Endothelial cell of umbilical vein (primary cell): Measurements from ENCODE around the gene CALCOCO1. TPM values are rescaled to one million over a fixed set of nuclear protein-coding genes. Genes with fewer than 3 reads are reported as not detected.

Source experiments
- BruUV-seq: library from RNA; stranded (reverse); fragments of 400-500 nt; replicated peaks from 2 replicates; lab custom pipeline; 2021; lab: Mats Ljungman, UMichigan
- CTCF ChIA-PET: fragments of 300-600, 350-600 bp; sonication (Branson Sonifier 250); formaldehyde crosslinking; loops from one replicate; lab custom pipeline; 2021; ENCODE audit warnings: antibody characterized with exemption, inconsistent platforms; lab: Charles Lee
- POLR2A ChIA-PET: fragments of 300-600, 350-600 bp; sonication (Branson Sonifier 250); formaldehyde crosslinking; loops from one replicate; lab custom pipeline; 2021; ENCODE audit warnings: antibody characterized with exemption, inconsistent platforms; lab: Charles Lee
- DNase-seq: peaks from one replicate; pipeline ENCODE4 v3.0.0-alpha.2; 2011; ENCODE audit warnings: low read depth, low spot score
- FAIRE-seq: peaks from 2 replicates; lab custom pipeline; 2011; peaks lifted over from hg19 to GRCh38; lab: Jason Lieb, UNC
- H2AFZ ChIP-seq: 2 replicates; pipeline ENCODE4 v1.6.0; 2012; ENCODE audit warnings: low read depth, low read length, control low read depth, inconsistent platforms
- H3K27ac ChIP-seq: 2 replicates; pipeline ENCODE4 v1.5.1; 2011; ENCODE audit warnings: low read depth, mild to moderate bottlenecking, control low read depth, low read length, moderate library complexity; ENCODE audit not compliant: insufficient read depth
- H3K27me3 ChIP-seq, 2 experiments: 2 replicates each; pipeline versions ENCODE4 v1.6.0 to v1.6.1; 2011; ENCODE audit warnings: low read length in 2 of 2, mixed read lengths in 1 of 2; ENCODE audit not compliant: control insufficient read depth in 2 of 2, insufficient read depth in 2 of 2
- H3K36me3 ChIP-seq, 2 experiments: 2 replicates in 1 of 2; 3 replicates in 1 of 2; pipeline ENCODE4 v1.5.1; 2011; ENCODE audit warnings: low read length in 2 of 2, mild to moderate bottlenecking in 1 of 2, moderate library complexity in 1 of 2; ENCODE audit not compliant: control insufficient read depth in 2 of 2, insufficient read depth in 2 of 2; ENCODE audit errors: extremely low read depth in 1 of 2
- H3K4me1 ChIP-seq: 3 replicates; pipeline ENCODE4 v1.5.1; 2011; ENCODE audit warnings: mild to moderate bottlenecking, low read length; ENCODE audit not compliant: control insufficient read depth, insufficient read depth; ENCODE audit errors: extremely low read depth
- H3K4me2 ChIP-seq: 2 replicates; pipeline ENCODE4 v1.6.1; 2011; ENCODE audit warnings: low read length, control low read depth, mixed read lengths; ENCODE audit not compliant: insufficient read depth
- H3K4me3 ChIP-seq, 3 experiments: fragments of 200-600 bp in 1 of 3; sonication (generic), shearing (Covaris generic) in 1 of 3; replicated peaks in 1 of 3; 2 replicates each; pipeline ENCODE4 v1.5.1; 2011 to 2016; ENCODE audit warnings: control low read depth in 3 of 3, low read length in 3 of 3, mild to moderate bottlenecking in 2 of 3, inconsistent platforms in 1 of 3, low read depth in 1 of 3, moderate library complexity in 1 of 3; ENCODE audit not compliant: insufficient read depth in 1 of 3
- H3K79me2 ChIP-seq: 2 replicates; pipeline ENCODE4 v1.6.0; 2012; ENCODE audit warnings: low read length, inconsistent platforms; ENCODE audit not compliant: control insufficient read depth, insufficient read depth
- H3K9ac ChIP-seq: replicated peaks from 2 replicates; pipeline ENCODE3; 2011; ENCODE audit warnings: low read length, control low read depth; ENCODE audit not compliant: insufficient read depth; ENCODE audit errors: extremely low read depth
- H3K9me1 ChIP-seq: replicated peaks from 3 replicates; pipeline ENCODE4 v1.6.0; 2011; ENCODE audit warnings: mild to moderate bottlenecking, low read length; ENCODE audit not compliant: control insufficient read depth, insufficient read depth; ENCODE audit errors: extremely low read depth
- H3K9me3 ChIP-seq: replicated peaks from 2 replicates; pipeline ENCODE4 v1.5.1; 2012; ENCODE audit warnings: low read length, inconsistent platforms; ENCODE audit not compliant: control insufficient read depth, insufficient read depth
- H4K20me1 ChIP-seq: replicated peaks from 2 replicates; pipeline ENCODE3; 2011; ENCODE audit warnings: mild to moderate bottlenecking, low read length; ENCODE audit not compliant: control insufficient read depth, insufficient read depth; ENCODE audit errors: extremely low read depth
- EZH2 ChIP-seq: IDR thresholded peaks from 2 replicates; pipeline ENCODE4 v1.6.1; 2012; ENCODE audit warnings: borderline replicate concordance, low read depth, mild to moderate bottlenecking, moderate library complexity, low read length, inconsistent platforms; ENCODE audit not compliant: severe bottlenecking
- FOS ChIP-seq: IDR thresholded peaks from 2 replicates; pipeline ENCODE4 v1.6.1; 2011; ENCODE audit warnings: mild to moderate bottlenecking, low read length, moderate library complexity, borderline replicate concordance; ENCODE audit not compliant: insufficient read depth
- GATA2 ChIP-seq: IDR thresholded peaks from 2 replicates; pipeline ENCODE4 v1.7.0; 2011; ENCODE audit warnings: low read depth, mild to moderate bottlenecking, moderate library complexity, mixed read lengths, low read length; ENCODE audit not compliant: insufficient read length, insufficient read depth
- JUN ChIP-seq: IDR thresholded peaks from 2 replicates; pipeline ENCODE4 v1.6.1; 2011; ENCODE audit warnings: borderline replicate concordance, low read depth; ENCODE audit not compliant: insufficient read length, insufficient read depth
- MYC ChIP-seq: IDR thresholded peaks from one replicate; pipeline ENCODE4 v1.6.1; 2011; ENCODE audit warnings: mild to moderate bottlenecking, low read depth, low read length
- POLR2A ChIP-seq: IDR thresholded peaks from 2 replicates; pipeline ENCODE4 v1.6.1; 2012; ENCODE audit warnings: low read depth, mild to moderate bottlenecking, control low read depth, low read length
- POLR2AphosphoS5 ChIP-seq: IDR thresholded peaks from 2 replicates; pipeline ENCODE4 v1.6.1; 2012; ENCODE audit warnings: low read depth, mild to moderate bottlenecking, control low read depth, low read length, moderate library complexity; ENCODE audit not compliant: insufficient read depth
- dilution Hi-C: fragments of 300-500 bp; cut with MboI; formaldehyde crosslinking; loops from one replicate; pipeline ENCODE4 v1.15.0; 2019; ENCODE audit warnings: low sequenced_read_pairs; ENCODE audit not compliant: extremely low pct_ligation_motif_present
- intact Hi-C: fragments of 100-400 bp; cut with micrococcal nuclease; formaldehyde crosslinking; loops from one replicate; pipeline ENCODE4 v1.10.0; 2022
- polyA plus RNA-seq, 4 experiments: library from polyadenylated mRNA; depleted of rRNA in 3 of 4; stranded (reverse) in 3 of 4; unstranded in 1 of 4; fragments of >200 nt; gene quantifications; 2 replicates each; pipeline versions ENCODE4 v1.2.1 to v1.2.3, GENCODE V29; 2011 to 2012; ENCODE audit warnings: missing spikeins in 1 of 4
- total RNA-seq: library from RNA; stranded (reverse); gene quantifications from 2 replicates; pipeline ENCODE4 v1.2.3, GENCODE V29; 2021
- TF ChIP-seq, protein P1 (sequence below), 2 donors: IDR thresholded peaks; 1 replicate in 1 of 2; 2 replicates in 1 of 2; pipeline ENCODE4 v1.5.1; 2011; ENCODE audit warnings: low read length in 2 of 2, mild to moderate bottlenecking in 2 of 2, moderate library complexity in 2 of 2, control low read depth in 1 of 2, inconsistent platforms in 1 of 2, low read depth in 1 of 2; ENCODE audit not compliant: insufficient read depth in 1 of 2; ENCODE audit errors: extremely low read depth in 1 of 2
- TF ChIP-seq, protein P2 (sequence below): IDR thresholded peaks from 2 replicates; pipeline ENCODE4 v1.6.1; 2011; ENCODE audit not compliant: insufficient read depth, insufficient read length

CALCOCO1 gene
- total and polyA plus RNA-seq, 2 donors (not counting 3 experiments of a cell fraction or from before 2014, with no cell fraction given), result 70.9 to 135 TPM

DNA sequence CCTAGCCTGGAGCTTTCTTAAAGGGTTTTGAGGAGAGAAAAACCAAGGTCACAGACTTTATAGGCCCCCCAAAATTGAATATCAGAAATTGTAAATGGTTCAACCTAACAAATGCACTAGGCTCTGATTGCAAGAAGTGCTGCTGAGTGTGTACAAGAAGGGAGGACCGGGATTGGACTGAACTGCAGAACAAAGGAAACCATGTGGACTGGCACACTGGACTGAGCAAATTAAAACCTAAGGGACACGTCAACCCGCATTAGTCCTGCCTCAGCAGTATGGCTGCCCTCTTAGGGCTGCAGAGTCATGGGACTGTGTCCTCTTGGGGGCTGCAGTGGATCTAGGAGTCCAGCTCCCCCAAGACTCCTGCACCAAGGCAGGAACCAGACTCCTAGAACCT is 25.4 kb upstream of the CALCOCO1 start:
- no peaks in the 10 kb centered on the region for H3K9me3 ChIP-seq
- BruUV-seq, result no TSS peak
- no peak overlapping the region for H3K9ac ChIP-seq
- FAIRE-seq (no peak), DNase-seq (no peak)
- ChIA-PET POLR2A (no interaction called here), CTCF (interaction anchor here (1.1 kb wide), 1 partner anchor 50 kb away, joined by 4 read pairs; no protein-coding TSS in a partner anchor)
- H3K4me3 ChIP-seq, result no peak overlapping the region
- no peaks in the 10 kb centered on the region for H3K36me3 ChIP-seq
- H3K27ac ChIP-seq, result no peak overlapping the region
- intact Hi-C loops (loop anchor here (10.0 kb wide), 1 partner anchor 452 kb away; no protein-coding TSS in a partner anchor), dilution Hi-C loops (no loop called here)
- no peak overlapping the region for H2AFZ ChIP-seq
- H4K20me1 ChIP-seq, result no peaks in the 10 kb centered on the region
- H3K4me2 ChIP-seq, result no peak overlapping the region
- H3K27me3 ChIP-seq, result peaks cover 75 to 85% of the 10 kb centered on the region in 2 experiments
- H3K4me1 ChIP-seq, result peaks cover 3% of the 10 kb centered on the region
- no peaks in the 10 kb centered on the region for H3K79me2 ChIP-seq
- no peaks in the 10 kb centered on the region for H3K9me1 ChIP-seq
- no peak for TF ChIP-seq EZH2
- TF ChIP-seq, protein P1, sequence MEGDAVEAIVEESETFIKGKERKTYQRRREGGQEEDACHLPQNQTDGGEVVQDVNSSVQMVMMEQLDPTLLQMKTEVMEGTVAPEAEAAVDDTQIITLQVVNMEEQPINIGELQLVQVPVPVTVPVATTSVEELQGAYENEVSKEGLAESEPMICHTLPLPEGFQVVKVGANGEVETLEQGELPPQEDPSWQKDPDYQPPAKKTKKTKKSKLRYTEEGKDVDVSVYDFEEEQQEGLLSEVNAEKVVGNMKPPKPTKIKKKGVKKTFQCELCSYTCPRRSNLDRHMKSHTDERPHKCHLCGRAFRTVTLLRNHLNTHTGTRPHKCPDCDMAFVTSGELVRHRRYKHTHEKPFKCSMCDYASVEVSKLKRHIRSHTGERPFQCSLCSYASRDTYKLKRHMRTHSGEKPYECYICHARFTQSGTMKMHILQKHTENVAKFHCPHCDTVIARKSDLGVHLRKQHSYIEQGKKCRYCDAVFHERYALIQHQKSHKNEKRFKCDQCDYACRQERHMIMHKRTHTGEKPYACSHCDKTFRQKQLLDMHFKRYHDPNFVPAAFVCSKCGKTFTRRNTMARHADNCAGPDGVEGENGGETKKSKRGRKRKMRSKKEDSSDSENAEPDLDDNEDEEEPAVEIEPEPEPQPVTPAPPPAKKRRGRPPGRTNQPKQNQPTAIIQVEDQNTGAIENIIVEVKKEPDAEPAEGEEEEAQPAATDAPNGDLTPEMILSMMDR (IDR thresholded peaks at IDR 0.05; ENCODE audit: extremely low read depth in 1 of 2, insufficient read depth in 1 of 2, low read depth in 1 of 2, low read length in 2 of 2), result no peak
- TF ChIP-seq MYC, result no peak
- no peak for TF ChIP-seq POLR2A
- no peak for TF ChIP-seq POLR2AphosphoS5
- TF ChIP-seq, protein P2, sequence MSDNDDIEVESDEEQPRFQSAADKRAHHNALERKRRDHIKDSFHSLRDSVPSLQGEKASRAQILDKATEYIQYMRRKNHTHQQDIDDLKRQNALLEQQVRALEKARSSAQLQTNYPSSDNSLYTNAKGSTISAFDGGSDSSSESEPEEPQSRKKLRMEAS, result no peak
- no peak for TF ChIP-seq FOS
- TF ChIP-seq JUN, result no peak
- TF ChIP-seq GATA2, result no peak
